SKM-1 treated with dmso at 0.1 percent for 144 hours (cell line): Measurements from ENCODE around the gene CDH13.

Source experiments
- DNase-seq: peaks from one replicate; lab custom pipeline; 2025; ENCODE audit not compliant: unreplicated experiment; lab: John Stamatoyannopoulos, UW

Gene CDH13

GRCh38 chr16:83330251-83330650 is 703.5 kb downstream of the CDH13 start:
- DNase-seq, result no peak

- DNase-seq, result no peak
Measured at GRCh38 chr16:83335076-83335475, 708.3 kb downstream of the CDH13 start.

DNA sequence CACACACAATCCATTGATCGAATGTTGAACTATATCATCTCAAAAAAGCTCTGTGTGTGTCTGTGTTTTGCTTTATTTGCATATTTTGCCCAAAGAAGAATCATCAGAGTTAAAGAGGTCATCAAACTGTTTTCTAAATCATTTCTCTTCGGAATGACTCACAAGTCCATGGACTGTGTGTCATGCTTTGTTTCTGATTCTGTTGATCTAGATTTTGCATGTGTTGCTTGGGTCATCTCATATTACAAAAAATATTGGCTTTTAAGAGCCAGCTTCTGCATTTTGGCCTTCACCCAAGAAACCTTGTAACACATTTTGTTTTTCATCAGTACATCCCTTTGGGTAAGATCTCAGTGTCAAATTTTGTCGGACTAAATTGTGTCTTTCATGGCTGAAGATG is 709.8 kb downstream of the CDH13 start:
- DNase-seq, result no peak

DNA sequence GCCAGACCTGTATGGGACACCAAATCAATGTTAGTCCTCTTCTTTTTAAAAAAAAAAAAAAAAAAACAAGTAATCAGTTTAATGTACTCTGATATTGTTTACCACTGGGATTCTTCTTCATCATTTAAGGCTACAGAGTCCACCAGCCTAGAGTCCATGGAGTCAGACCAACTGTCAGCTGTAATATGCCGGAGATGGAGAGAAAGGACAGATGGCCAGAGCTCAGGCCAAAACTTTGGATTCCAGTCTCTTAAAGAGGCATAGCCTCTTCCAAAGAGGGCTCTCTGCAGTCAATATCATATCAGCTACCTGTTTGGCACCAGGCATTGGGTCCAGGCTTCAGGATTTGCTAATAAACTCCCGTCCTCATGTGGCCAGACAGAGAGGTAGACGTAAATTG is 711.4 kb downstream of the CDH13 start:
- no peak for DNase-seq

DNA sequence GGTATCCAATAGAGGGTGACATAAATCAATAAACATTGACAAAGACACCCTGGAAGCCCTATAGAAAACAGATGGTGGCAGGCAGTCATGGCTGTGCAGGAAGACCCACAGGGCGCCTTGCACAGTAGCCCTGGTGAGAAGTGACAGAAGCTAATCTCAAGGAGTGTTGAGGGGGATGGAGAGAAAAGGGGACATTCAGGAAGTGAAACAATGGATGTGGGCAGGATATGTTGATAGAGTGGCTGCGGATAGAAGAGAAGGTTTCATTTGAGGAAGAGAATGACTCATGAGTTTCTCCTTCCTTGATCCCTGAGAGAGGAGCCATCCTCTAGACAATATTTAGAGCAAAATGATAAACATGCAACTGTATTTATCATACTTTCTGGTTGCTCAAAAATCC is 712.2 kb downstream of the CDH13 start:
- DNase-seq, result no peak

DNA sequence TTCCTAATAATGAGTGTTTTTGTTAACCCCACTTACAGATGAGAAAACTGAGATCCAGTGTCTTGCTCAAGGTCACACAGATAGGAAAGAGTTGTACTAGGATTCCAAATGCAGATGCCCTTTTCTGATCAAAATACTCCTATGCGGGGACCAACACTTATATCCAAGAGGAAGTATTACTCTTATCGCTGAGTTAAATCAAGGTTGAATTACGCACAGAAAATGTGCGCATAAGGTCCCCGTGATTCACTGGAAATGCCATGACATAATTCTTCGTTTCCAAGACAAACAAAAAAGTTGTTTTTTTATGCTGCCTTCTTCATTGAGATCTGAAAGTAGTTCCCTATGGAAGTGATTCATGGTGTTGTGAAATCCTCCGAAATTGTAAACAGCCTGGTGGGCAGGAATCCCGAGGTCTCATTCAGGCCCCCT is 717.2 kb downstream of the CDH13 start:
- no peak for DNase-seq

- no peak for DNase-seq
Measured at GRCh38 chr16:83345846-83346640, 719.3 kb downstream of the CDH13 start.

GRCh38 chr16:83348991-83349390 is 722.2 kb downstream of the CDH13 start:
- DNase-seq, result no peak

- DNase-seq, result no peak
Measured at GRCh38 chr16:83350481-83350880, 723.7 kb downstream of the CDH13 start.

DNA sequence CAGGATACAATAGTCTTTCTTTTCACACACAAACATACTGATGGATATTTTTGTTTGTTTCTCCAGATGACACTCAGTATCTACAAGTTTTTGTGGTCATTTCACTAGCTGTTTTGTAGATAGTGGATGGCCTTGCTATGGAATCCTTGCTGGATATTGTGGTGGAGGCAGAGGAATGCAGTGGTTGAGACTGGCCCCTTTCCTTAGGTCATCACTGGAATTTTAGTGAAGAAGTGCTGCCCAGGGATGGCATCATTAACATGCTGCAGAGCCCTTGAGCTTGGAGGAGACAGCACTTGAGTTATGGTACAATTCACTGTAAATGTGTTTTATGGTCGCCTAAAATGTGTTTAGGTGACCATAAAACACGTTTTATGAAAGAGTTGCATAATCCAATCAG is 725.1 kb downstream of the CDH13 start:
- no peak for DNase-seq

- no peak for DNase-seq
Measured at GRCh38 chr16:83353241-83353640, 726.5 kb downstream of the CDH13 start.

GRCh38 chr16:83354015-83354414 is 727.2 kb downstream of the CDH13 start:
- no peak for DNase-seq

DNA sequence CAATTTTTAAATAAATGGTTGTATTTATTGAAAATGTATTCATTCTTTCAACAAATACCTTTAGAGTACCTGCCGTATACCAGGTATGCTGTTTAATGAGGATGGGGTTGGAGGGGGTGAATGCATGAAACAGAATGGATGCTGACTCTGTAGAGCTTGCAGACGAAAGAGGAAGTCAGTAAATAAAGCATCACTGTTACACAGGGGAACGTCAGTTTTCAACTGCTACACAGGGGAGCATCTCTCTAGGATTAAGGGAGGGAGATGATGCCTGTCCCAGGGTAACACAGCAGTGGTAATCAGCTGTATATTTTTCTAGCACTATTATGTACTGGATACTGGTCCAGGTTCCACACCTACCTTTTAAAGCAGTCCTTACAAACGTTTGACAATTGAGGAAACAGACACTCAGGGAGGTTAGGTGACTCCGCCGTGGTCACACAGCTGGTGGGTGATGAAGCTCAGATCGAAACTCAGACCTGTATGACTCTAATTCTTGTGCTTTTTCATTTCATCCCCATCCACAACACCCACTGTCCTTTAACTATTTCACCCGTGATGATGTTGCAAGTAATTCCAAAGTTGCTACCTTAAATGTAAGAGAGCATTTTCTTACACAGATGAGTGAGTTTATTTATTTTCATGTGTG is 728.9 kb downstream of the CDH13 start:
- DNase-seq, result no peak

GRCh38 chr16:83356266-83356665 is 729.5 kb downstream of the CDH13 start:
- peak; percentile 5 for DNase-seq

DNA sequence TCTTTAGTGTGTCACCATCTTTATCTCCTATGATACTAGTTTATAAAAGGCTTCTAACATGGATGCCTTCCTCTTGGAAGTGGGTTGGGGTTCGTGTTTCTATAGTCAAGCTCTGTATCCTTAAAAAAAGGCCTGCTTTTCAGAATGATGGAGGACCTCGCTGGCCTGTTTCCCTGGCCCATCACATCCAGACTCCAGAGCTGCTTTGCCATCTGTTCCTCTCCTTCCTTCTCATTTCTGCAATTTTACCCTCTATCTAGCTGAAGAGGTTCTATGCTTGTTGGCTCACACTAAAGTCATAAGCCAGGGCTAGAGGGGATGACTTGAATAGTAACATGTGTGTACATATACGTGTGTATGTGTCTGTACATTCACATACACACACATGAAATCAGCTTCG is 730.2 kb downstream of the CDH13 start:
- no peak for DNase-seq

GRCh38 chr16:83363521-83363920 is 736.8 kb downstream of the CDH13 start:
- no peak for DNase-seq

DNA sequence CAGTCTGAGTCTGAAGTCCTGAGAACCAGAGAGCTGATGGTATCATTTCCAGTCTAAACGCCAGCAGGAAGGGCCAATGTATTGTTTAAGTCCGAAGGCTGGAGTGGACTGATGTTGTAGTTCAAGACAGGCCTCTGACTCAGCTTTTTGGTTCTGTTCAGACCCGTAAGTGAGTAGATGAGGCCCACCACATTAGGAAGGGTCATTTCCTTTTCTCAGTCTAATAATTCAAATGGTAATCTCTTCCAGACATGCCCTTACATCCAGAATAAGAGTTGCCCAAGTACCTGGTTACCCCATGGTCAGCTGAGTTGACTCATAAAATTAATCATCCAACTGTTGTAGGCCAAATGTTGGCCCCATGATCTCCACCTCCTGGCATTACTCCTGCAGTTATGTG is 738.4 kb downstream of the CDH13 start:
- DNase-seq, result no peak

- DNase-seq, result no peak
Measured at GRCh38 chr16:83366228-83366627, 739.5 kb downstream of the CDH13 start.

GRCh38 chr16:83374979-83375378 is 748.2 kb downstream of the CDH13 start:
- DNase-seq, result no peak

GRCh38 chr16:83389751-83390150 is 763.0 kb downstream of the CDH13 start:
- DNase-seq, result no peak

DNA sequence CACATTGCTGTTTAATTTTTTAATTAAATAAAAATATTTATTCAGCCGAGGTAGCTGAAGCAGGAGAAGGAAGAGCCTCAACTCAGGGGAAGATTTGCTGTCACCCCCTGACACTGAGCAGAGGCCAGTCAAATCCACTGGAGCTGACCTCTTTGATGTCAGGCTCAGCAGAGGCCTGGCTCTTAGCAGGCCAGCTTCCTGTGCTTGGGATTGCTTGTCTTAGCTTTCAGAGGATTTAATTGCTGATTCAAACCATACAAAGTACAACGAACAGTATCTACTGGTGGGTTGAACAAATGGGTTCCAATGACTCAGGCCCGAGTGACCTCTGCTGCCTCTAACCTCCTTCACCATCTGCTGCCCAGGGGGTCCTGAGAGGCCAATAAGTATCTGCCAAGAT is 764.0 kb downstream of the CDH13 start:
- no peak for DNase-seq

- no peak for DNase-seq
Measured at GRCh38 chr16:83392743-83393142, 766.0 kb downstream of the CDH13 start.
